Neural progenitor cell (in vitro differentiated cells): ENCODE data around the gene NRIP2.

Source experiments
- EZH2 ChIP-seq: fragments of 200-600 bp; sonication (generic); IDR thresholded peaks from 2 replicates; pipeline ENCODE4 v1.6.1; 2017; ENCODE audit warnings: antibody characterized with exemption, mild to moderate bottlenecking, moderate library complexity
- EZH2phosphoT487 ChIP-seq: fragments of 200-600 bp; sonication (generic); IDR thresholded peaks from 2 replicates; pipeline ENCODE4 v1.6.1; 2017; ENCODE audit warnings: antibody characterized with exemption
- TF ChIP-seq, protein P1 (sequence below): fragments of 200-600 bp; sonication (generic); IDR thresholded peaks from 2 replicates; pipeline ENCODE4 v1.5.1; 2017; ENCODE audit warnings: antibody characterized with exemption, mild to moderate bottlenecking

DNA sequence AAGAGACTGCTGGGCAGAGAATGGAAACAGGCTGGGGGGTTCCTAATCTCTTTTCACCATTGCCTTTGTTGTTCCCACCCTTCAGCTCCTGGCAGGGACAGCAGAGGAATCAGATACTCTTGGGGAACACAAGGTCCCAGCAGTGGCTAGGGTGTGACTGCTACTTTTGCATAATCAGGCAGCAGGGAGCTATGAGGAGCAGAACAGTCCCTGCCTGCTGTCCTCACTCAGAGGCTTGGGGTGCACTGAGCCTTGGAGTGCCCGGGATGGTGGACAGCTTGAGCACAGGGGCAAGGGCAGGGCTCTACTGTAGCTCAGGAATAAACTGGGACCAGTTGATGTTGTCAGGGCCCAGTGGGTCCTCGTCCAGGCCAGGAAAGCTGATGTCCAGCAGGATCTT, 23.5 kb upstream of the NRIP2 start:
- TF ChIP-seq EZH2 (no peak), EZH2phosphoT487 (no peak)
- TF ChIP-seq, protein P1, sequence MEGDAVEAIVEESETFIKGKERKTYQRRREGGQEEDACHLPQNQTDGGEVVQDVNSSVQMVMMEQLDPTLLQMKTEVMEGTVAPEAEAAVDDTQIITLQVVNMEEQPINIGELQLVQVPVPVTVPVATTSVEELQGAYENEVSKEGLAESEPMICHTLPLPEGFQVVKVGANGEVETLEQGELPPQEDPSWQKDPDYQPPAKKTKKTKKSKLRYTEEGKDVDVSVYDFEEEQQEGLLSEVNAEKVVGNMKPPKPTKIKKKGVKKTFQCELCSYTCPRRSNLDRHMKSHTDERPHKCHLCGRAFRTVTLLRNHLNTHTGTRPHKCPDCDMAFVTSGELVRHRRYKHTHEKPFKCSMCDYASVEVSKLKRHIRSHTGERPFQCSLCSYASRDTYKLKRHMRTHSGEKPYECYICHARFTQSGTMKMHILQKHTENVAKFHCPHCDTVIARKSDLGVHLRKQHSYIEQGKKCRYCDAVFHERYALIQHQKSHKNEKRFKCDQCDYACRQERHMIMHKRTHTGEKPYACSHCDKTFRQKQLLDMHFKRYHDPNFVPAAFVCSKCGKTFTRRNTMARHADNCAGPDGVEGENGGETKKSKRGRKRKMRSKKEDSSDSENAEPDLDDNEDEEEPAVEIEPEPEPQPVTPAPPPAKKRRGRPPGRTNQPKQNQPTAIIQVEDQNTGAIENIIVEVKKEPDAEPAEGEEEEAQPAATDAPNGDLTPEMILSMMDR, result no peak
